CD1c-positive myeloid dendritic cell (primary cell): ENCODE measurements around the gene CPB1.
A peak's percentile ranks its signal among the peaks of the same experiment; 100 is the strongest.

Experiments
- DNase-seq: peaks from one replicate; pipeline ENCODE4 v3.0.0-alpha.2; 2016; ENCODE audit errors: extremely low spot score

The CPB1 gene

GRCh38 chr3:148829926-148830325 lies 2.3 kb downstream of the CPB1 start:
- DNase-seq: no peak

- DNase-seq: no peak
These were observed 5.6 kb downstream of the CPB1 start for GRCh38 chr3:148833223-148833622.

GRCh38 chr3:148839805-148840204 lies 12.2 kb downstream of the CPB1 start:
- no peak for DNase-seq

- DNase-seq: no peak
These were observed 12.8 kb downstream of the CPB1 start for GRCh38 chr3:148840451-148840850.

GRCh38 chr3:148845756-148846395 lies 18.3 kb downstream of the CPB1 start:
- DNase-seq: no peak

DNA sequence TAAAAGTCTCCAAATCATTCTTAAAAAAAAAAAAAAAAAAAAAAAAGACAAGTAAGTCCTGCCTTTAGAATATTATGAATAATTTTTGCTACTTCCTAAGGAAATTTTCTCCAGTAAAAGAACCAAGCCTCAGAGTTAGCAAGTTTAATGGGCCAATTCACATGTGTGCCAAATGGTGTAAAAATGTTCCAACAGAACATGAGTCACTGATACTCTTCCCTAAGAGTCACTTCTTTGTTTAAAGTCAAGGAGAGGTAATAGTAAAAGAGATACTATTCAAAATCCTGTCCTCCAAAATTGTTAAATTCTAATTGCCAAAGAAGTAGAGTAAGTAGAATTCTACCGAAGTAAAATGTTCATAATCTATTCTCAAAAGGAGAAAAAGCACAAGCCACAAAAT lies 19.7 kb downstream of the CPB1 start:
- DNase-seq: no peak

DNA sequence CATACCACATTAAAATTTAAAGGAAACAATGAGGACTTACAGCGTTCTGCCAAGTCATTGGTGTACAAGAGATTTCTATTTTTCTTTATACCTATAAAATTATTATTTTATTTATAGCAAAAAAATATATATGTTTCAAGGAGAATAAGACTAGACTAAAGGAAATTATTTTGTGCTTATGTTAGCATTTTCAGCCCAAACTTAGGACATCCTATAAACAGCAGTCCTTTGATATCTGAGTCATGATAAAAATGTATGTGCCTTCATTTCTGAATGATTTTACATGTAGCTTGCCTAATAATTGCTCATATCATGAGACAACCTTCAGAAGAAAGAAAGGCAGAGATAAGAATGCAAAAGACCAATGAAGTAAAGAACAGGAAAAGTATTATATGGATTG lies 20.8 kb downstream of the CPB1 start:
- DNase-seq: no peak

DNA sequence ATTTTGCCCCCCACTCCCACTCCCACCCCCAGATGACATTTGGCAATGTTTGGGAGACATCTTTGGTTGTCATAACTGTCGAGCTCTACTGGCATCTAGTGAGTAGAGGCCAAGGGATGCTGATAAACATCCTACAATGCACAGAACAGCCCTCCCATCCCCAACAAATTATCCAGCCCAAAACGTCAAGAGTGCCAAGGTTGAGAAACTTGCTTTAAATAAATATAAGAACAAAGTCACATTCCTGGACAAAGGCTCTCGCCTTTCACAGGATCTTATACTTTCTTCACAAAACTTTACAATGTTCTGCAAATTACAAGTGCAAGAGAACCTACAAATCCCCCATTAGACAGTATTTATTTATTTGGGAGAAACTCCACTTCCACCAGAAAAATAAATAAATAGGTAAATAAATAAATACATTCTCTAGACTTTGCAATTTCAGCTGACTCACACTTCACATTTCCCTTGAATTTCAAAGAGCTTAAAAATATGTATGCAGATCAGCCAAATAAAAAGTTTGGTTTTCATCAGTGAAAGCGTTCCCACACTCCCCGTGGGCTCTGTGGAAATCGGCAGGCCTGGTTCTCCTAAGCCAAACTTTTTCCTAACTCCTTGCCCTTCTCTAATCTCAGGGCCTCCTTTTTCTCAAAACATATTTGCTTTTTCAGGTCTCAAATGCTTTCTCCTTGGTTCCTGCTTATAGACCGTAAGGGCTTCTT lies 24.8 kb downstream of the CPB1 start:
- DNase-seq: no peak

GRCh38 chr3:148853076-148853475 lies 25.5 kb downstream of the CPB1 start:
- no peak for DNase-seq

GRCh38 chr3:148854061-148854460 lies 26.4 kb downstream of the CPB1 start:
- no peak for DNase-seq

DNA sequence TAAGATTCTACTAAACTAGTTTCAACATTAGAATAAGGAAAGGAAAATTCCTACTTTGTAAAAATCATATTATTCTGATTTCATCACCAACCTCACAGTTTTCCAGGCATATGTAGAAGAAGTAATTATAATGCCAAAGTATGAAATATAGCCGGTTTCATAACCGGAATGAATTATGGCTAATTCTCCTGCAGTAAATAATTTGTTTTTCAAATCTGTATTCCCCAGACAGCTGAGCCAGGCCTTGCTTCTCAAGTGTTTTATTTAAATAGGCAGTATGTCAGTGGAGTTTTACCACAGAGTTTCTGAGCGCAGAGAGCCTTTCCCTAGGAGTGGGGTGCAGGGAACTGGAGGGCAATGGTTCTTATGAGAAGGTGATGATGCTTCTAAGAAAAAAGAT lies 28.8 kb downstream of the CPB1 start:
- no peak for DNase-seq

DNA sequence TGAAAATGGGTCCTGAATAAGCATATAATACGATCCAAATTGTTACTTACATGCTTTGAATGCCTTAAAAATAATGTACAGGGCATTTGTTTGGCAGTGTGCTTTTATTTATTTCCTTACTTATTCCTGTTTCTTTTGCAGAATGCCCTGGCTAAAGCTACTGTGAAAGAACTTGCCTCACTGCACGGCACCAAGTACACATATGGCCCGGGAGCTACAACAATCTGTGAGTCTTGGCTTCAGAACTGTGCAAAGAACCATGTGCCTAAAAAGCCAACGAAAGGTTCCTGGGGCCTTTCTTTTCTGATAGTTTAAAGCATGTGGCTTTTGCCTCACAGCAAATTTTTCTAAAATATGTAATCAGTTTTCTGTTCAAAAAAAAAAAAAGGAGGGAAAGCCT lies 29.7 kb downstream of the CPB1 start:
- no peak for DNase-seq

GRCh38 chr3:148861277-148861869 lies 33.8 kb downstream of the CPB1 start:
- peak; percentile 55 for DNase-seq

- DNase-seq: no peak
These were observed 35.7 kb downstream of the CPB1 start for GRCh38 chr3:148863297-148863696.

GRCh38 chr3:148863814-148864213 lies 36.2 kb downstream of the CPB1 start:
- DNase-seq: no peak

- no peak for DNase-seq
These were observed 37.4 kb downstream of the CPB1 start, which contains the start of gene CPA3 for GRCh38 chr3:148865049-148865448. CPA3 (plus strand) TSS chr3:148865296; CDS start chr3:148865308, 12 bp downstream.

DNA sequence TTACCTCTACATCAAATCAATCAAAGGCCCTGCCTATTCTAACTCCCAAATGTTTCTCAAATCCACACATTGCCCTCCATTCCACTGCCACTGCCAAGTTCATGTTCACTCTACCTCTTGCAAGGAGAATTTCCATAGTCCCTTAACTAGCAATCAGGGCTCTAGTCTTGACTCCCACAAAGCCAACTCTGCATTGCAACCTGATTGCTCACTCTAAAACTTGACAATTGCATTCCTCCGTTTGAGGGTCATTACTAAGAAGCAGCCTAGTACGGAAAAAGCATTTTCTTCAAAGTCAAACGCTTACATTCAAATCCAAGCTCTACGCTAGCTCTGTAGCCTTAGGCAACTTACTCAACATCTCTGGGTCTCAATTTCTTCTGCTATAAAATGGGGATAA lies 38.6 kb downstream of the CPB1 start:
- DNase-seq: no peak

DNA sequence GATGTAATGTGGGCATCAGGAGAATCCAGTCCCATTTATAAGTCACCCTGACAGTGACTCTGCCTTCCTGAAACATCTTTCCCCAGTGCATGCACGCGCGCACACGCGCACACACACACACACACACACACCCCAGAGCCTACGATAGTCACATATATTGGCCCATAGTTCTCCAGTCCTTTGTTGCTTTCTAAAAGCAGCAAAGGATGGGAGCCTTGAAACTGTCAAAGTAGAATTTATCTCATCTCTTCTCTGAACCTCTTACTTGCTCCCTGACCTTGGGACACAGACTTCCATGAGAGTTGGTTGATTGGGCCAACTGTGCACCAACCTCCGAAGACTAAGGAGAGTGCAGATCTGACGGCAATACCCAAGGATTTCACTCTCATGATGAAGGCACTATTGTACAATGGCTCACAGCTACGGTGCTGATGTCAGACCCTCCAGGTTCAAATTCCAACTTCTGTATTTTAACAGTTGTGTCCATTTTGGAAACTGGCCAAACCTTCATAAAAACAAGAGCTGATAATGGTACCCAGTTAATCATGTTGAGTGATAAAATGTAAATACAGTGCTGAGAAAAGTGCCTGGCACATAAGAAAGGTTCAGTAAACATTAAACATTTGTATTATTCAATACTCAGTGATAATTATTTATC lies 45.8 kb downstream of the CPB1 start:
- DNase-seq: no peak

GRCh38 chr3:148873977-148874376 lies 46.4 kb downstream of the CPB1 start:
- DNase-seq: no peak

GRCh38 chr3:148878095-148878494 lies 50.5 kb downstream of the CPB1 start:
- no peak for DNase-seq

DNA sequence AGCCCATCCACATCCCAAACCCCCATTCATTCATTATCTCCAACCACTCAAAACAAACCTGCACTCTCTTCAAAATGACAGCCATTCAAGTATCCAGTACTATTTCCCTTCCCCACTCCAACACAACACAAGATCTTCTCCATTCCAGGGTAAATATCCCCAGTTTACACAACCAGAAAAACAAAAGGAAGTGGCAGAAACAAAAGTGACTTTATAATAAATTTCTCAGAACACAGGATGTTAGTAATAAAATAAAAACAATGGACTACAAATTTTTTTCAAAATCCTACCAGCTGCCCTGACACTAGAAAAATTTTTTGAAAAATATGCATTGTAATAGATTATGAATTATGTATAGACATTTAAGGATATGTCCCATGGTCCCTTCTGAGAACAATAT lies 51.6 kb downstream of the CPB1 start:
- no peak for DNase-seq

GRCh38 chr3:148880681-148881080 lies 53.1 kb downstream of the CPB1 start:
- DNase-seq: no peak

DNA sequence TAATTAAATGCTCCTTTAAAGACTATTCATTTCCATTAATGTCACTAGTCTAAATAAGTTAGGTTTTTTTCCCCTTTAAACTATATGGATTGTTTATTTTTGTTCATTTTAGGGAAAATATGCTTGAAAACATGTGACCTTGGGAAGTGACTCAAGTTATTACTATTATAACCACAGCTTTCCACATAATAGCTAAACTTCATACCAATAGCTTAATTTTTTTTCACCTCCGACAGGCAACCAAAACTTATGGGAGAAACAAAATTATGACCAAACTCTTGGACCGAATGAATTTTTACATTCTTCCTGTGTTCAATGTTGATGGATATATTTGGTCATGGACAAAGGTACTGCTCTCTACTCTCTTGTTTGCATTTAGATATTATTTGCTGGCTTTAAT lies 53.7 kb downstream of the CPB1 start:
- DNase-seq: no peak
